COLO668 (cell line): ENCODE results near the gene RNF6.

ENCODE experiments used
- DNase-seq: peaks from one replicate; lab custom pipeline; 2025; ENCODE audit not compliant: unreplicated experiment; lab: John Stamatoyannopoulos, UW

The RNF6 gene

DNA sequence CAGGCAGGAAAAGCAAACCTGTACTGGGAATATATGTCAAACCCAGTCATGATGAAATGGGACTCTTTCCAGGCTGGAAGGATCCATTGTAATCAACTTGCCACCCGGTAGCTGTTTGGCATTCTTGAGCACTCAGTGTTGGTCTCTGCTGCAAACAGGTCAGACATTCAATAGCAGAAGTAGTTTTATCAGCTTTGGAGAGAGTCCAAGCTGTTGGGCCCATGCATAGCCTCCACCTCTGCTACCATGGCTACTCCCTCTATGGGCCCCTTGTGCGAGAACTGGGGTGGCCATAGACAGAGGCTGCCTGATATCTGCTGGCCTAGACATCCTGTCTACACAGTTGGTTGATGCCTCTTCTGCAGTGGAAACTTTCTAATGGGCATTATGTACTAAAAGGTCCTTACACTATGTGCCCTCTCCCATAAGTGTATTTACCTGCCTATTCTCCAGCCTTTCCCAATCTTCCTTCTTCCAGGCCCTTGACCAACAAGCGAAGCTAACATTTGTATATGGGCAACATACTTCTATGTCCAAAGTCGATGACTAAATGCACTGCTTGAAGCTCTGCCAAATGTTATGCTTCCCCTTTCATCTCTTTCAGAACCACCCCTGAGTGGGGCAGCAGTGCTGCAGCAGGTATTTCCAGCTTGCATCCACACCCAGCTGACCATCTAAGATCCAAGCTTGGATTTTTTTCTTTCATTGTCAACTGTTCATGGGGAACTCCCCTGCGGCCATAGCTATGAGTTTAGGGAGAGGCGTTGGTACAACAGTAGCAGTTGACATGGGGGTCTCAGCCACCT lies 5.3 kb upstream of the RNF6 start:
- no peak for DNase-seq

- no peak for DNase-seq
Observed at GRCh38 chr13:26225896-26226617, 3.9 kb upstream of the RNF6 start.

DNA sequence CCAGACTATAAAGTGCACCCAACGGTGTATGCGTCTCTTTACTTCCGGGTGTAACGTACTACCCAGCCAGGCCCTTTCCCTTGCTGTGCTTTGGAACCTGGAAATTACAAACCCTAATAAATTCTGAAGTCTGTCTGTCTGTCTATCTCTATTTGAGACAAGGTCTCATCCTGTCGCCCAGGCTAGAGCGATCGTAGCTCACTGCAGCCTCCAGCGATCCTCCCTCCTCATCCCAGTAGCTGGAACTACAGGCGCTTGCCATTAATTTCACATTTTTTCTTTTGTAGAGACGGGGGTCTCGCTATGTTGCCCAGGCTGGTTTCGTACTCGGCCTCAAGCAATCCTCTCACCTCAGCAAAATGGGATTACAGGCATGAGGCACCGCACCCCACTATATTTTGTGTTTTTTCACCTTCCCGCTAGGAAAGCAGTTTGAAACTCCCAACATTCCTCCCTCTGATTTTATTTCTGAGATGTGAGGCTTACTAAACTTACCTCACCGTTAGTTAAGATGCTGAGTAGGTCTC lies 469 bp upstream of the RNF6 start:
- DNase-seq, result no peak

GRCh38 chr13:26221399-26221720 lies 754 bp downstream of the RNF6 start:
- no peak for DNase-seq

DNA sequence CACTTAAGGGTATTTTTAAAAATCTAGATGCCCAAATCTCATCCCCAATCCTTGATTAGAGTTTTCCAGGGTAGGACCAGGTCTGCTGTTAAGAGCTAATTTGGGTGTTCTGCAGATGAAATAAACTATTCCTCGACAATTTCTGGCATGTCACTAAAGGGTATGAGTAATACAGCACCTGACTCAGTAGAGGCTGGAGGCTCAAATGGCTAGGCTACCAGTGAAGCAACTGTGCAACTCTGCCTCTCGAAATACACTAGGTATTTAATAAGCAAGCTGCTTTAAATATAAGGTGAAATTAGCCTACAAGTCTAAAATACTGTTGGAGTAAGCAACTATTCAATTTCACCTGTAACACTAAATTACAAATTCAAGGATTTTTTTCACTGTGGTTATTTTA lies 1.5 kb downstream of the RNF6 start:
- no peak for DNase-seq

GRCh38 chr13:26219726-26220125 lies 2.4 kb downstream of the RNF6 start:
- DNase-seq, result no peak

GRCh38 chr13:26216042-26216441 lies 6.1 kb downstream of the RNF6 start:
- no peak for DNase-seq

GRCh38 chr13:26213982-26214381 lies 8.1 kb downstream of the RNF6 start:
- no peak for DNase-seq

- no peak for DNase-seq
Observed at GRCh38 chr13:26213345-26213744, 8.8 kb downstream of the RNF6 start.

DNA sequence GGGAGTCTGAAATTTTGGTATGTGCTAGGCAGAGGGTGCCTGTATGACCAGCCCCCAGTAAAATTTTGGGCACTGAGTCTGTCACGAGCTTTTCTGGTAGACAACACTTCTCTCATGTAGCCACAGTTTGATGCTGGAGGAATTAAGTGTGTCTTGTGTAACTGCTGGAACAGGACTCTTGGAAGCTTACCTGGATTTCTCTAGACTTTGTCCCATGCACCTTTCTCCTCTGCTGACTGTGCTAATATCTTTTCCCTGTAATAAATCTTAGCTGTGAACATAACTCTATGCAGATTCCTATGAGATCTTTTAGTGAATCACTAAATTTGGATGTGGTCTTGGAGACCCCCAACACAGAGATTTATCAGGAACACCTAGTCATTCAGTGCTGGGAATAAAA lies 13.8 kb downstream of the RNF6 start:
- no peak for DNase-seq

DNA sequence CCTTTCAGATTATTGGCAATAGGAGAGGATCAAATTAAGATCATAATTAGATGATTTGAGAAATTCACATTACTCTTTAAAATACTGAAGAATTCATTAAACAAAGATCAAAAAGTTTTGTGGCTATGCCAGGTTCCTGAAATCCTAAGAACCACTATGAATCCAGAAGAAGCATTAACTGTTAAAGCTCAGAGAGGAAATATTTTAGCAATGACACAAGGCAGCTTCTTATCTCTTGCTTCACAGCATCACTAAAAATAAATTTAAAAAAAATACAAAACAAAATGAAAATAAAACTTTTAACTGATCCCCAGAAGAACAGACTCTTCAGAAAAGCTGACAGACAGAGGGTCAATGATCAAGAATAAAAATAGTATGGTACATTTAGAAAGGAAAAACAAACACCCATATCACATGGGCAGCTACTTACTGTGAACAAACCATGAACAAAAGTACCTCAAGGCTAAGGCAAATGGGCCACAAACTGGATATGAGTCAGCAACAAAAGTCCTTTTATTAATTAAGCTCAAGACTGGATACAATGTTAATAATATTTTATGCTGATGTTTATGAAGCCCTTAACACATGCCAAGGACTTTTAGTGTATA lies 19.6 kb downstream of the RNF6 start:
- no peak for DNase-seq

GRCh38 chr13:26200811-26201210 lies 21.3 kb downstream of the RNF6 start:
- no peak for DNase-seq

DNA sequence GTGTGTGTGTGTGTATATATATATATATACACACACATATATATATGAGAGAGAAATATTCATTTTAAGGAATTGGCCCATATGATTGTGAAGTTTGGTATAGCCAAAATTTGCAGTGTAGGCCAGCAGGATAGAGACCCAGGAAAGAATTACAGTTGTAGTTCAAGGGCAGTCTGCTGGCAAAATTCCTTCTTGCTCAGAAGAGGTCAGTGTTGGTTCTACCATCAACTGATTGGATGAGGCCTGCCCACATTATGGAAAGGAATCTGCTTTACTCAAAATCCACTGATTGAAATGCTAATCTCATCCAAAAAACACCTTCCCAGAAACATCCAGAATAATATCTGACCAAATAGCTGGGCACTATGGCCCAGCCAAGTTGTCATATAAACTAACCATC lies 24.0 kb downstream of the RNF6 start:
- DNase-seq, result no peak

GRCh38 chr13:26197298-26197697 lies 24.8 kb downstream of the RNF6 start:
- no peak for DNase-seq

DNA sequence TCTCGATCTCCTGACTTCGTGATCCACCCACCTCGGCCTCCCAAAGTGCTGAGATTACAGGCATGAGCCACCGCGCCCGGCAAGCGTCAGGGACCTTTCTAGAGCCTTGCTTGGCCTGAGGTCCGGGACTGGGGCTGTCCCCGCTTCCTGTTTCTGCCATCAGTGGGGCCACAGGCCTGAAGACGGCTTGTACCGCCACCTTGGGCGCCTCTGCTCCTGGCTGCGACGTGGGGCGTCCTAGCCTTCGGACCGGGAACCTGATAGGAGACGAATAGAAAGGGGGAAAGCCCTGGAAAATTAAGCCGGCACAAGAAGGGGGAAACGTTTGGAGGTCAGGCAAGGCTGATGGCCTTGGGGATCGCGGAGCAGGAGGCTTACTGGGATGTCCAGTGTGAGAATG lies 35.1 kb downstream of the RNF6 start:
- DNase-seq, result no peak

GRCh38 chr13:26186118-26186870 lies 35.8 kb downstream of the RNF6 start:
- DNase-seq, result peak; percentile 100

DNA sequence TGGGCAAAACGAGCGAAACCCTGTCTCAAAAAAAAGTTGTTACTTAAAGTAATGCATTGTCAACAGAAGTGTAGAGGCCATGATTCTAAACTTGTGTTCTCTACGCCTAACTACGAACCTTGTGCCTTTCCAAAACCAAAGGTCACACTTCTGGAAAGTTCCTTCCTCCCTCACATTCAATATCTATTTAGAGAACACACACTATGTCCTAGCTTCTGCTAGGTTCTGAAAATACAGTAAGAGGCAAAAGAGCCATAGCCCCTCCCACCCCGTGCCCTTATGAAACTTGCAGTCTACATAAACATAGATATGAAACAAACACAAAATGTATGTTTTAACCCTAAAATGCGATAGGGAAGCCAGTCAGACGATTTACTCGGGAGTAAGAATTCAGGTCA lies 36.4 kb downstream of the RNF6 start:
- no peak for DNase-seq

DNA sequence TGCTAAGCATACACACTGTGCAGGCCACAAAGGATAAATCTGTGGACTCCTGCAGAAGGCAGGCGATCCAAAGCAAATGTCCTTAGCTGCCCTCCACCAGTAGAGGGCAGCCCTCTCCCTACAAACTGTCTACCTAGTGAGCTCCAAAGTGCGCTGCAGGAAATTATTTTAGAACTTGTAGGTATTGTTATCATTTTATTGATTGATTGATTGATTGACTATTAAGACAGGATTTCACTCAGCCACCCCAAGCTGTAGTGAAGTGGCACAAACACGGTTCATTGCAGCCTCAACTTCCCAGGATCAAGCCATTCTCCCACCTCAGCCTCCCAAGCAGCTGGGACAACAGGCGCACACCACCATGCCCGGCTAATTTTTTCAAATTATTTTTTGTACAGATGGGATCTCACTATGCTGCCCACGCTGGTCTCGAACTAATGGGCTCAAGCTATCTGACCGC lies 37.3 kb downstream of the RNF6 start:
- peak; percentile 87 for DNase-seq

GRCh38 chr13:26183416-26183815 lies 38.7 kb downstream of the RNF6 start:
- no peak for DNase-seq

- no peak for DNase-seq
Observed at GRCh38 chr13:26179344-26179743, 42.8 kb downstream of the RNF6 start.

GRCh38 chr13:26168835-26169234 lies 53.3 kb downstream of the RNF6 start:
- DNase-seq, result no peak
